Hematopoietic multipotent progenitor cell treated with erythropoietin and hydrocortisone succinate and interleukin-3 and kit ligand, for 17 days (in vitro differentiated cells): ENCODE results near the gene SAMD8.
"Not testable (repeated sequence)": the region's sequence is repeated elsewhere in the genome, so short reads cannot be mapped to it uniquely, and the experiment has no call there.

Experiments used
- DNase-seq: peaks from one replicate; pipeline ENCODE4 v3.0.0-alpha.2; 2015; ENCODE audit warnings: low spot score

Gene SAMD8

GRCh38 chr10:75086278-75086934 is 25.1 kb upstream of the SAMD8 start:
- DNase-seq = no peak

DNA sequence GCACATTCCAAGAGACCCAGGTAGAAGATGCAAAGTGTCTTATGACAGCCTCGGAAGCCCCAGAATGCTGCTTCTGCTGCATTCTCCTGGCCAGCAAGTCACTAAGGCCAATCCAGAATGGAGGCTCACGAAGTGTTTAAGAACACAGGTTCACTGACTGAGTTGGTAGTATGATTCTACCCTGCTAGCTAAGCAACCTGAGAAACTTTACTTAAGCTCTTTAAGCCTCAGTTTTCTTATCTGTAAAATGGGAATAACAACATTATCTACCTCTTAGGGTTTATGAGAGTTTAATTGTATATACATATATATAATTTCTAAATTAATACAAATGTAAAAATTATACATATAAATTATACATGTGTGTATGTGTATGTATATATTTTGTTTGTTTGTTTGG is 22.8 kb upstream of the SAMD8 start:
- DNase-seq = no peak

- DNase-seq = no peak
These were observed 21.8 kb upstream of the SAMD8 start for GRCh38 chr10:75089634-75090033.

GRCh38 chr10:75091146-75091545 is 20.3 kb upstream of the SAMD8 start:
- no peak for DNase-seq

DNA sequence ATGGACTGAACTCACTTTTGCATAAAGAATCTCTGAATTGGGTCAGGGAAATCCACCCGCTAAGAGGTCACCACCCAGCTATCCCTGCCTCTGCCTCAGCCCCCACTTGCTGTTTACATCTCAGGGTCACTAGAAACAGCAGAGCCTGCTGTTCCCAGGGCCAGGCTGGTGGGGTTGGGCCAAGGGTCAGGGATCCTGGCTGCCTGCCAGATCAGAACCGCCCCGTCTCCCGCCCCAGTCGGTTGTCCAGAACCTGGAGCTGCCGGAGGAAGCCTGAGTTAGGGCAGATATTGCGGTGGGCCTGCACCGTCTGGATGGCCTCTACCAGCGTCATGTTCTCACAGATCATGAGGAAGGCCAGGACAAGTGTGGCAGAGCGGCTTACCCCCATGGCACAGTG is 17.0 kb upstream of the SAMD8 start:
- DNase-seq = no peak

- DNase-seq = no peak
These were observed 15.8 kb upstream of the SAMD8 start for GRCh38 chr10:75095631-75096030.

DNA sequence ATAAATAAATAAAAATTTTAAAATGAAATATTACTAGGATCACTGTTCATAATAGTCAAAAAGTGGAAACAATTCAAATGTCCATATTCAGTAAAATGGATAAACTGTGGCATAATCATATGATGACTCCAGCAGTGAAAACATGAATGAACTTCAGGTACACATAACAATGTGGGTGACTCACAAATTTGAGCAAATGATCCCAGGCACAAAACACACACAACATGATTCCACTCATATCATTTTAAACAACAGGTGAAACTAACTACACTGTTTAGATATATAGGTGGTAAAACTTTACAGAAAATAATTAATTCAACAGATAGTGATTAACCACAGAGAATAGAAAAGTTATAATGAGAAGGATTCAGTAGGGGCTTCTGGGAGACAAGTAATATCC is 14.7 kb upstream of the SAMD8 start:
- DNase-seq = no peak

DNA sequence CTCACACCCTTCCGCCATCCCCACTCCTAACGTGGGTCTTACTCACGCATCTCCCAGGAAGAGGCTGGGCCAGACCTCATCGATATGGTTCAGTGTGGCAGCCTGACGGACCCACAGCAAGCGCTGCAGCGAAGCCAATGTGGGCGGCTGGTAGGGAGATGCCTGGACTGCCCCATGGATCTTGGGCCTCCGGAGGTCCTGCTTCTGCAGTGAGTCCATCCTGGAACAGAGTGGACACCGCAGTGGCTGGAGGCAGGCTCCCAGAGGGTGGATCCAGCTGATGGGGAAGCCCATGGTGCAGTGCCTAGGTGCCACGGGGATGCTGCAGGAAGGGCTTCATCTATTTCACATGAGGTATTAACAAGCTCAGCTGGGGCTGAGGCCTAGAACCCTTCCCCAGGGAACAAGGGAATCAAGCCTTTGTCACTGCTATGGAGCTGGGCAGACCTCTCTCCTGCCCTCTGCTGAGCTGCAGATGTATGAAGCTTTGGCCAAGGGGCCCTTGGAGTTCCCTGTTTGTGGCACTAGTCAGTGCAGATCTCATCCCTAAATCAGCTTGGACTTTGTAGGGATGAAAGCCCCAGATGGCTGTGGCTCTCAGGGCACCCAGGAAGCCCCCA is 13.7 kb upstream of the SAMD8 start:
- no peak for DNase-seq

DNA sequence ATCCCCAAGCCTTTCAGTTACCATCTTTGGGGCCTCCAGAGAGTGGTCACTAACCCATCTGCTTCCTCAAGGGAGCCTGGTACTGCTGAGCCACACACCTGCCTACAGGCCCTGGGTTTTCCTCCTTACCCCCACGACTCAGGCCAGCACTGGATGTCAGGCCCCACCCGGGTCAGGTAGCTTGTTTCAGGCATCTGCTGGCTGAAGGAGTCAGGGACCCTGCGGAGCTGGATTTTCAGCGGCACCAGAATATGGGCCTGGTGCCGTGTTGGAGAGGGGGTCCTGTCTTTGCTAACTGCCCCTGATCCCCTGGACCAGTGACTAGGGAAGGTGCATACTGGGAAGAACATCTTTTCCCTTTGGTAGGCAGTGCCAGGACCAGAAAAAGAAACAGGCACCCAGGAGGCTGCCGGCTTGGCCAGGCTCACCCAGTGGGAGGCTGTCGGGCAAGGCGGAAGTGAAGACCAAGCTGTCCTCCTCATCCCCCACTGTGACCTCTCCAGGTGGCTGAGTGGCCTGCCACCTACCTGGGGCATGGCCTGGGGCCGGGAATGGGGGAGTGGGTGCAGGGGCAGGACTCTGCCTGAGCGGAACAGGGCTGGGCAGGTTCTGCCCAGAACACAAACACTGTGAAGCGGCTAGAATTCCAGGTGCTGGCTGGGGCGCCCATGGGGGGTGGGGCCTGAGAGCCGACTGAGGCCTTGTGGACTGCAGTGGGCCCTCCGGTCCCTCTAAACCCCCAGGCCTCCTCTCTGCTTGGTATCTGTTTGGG is 12.4 kb upstream of the SAMD8 start:
- DNase-seq = no peak

- DNase-seq = peak; percentile 81
These were observed 11.3 kb upstream of the SAMD8 start for GRCh38 chr10:75099952-75100763.

GRCh38 chr10:75100764-75101291 is 10.6 kb upstream of the SAMD8 start:
- no peak for DNase-seq

DNA sequence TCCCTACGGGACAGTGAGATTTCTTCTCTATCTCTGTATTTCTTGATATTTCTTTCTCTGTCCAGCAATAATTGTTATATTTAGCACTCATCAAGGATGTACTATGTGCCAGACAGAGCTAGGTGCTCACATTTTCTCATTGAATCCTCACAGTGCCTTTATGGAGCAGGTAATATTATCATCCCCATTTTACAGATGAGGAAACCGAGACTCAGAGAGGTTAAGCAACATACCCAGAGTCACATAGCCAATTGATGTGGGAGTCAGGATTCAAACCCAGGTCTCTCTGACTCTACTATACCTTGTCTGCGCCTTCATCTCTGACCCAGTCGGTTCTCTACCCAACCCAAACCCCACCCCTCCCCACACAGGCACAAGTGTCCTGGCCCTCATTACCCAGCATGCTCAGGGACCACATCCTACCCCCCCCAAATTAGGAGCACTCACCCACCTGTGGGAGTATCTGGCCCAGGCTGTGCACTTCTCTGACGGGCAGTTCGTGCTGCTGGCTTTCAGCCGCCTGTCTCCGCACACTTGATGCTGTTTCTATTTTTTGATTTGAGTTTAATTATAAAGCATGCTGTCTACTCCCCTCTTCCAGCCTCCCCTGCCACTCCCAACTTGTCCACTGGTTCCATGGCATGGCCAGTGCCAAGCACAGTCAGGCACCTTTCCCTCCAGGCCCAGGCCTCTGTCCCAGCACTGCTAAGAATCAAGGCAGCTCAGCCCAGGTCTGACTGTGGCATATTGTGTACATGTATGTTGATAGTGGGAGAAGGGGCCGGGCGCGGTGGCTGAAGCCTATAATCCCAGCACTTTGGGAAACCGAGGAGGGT is 9.8 kb upstream of the SAMD8 start:
- DNase-seq = no peak

GRCh38 chr10:75102830-75103673 is 8.4 kb upstream of the SAMD8 start:
- no peak for DNase-seq

DNA sequence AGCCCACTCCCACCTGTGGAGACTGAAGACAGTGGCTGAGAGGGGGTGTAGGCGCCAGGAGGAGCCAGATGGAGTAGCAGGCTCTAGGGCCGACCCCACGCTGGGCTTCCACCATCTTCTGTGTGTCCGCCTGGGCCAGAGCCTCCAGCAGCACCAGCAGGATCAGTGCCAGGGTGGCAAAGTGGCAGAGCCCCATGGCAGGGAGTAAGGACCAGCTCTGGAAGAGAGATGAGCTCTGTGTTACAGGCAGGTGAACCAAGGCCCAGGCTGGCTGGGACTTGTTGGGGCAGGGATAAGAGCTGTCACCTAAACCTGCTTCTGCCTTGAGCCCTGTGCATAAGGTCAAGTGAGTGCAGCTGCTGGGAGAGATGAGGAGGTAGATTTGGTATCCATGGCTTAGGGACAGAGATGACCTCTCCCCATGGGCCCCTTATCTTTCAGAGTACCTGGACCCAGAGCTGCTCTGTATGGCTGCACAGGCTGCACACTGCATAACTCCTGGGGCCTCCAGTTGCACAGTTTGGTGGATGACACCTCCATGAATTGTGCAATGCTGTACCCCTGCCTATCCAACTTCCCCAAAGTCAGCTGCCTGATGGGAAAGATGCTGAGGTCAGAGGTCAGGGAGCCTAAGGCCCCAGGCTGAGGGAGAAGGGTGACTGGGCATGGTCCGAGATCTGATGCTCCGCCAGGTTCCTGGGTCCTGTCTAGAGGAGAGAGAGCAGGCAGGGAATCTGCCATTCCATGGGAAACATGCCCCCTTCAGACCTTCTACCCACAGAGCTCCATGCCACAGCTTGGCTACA is 7.4 kb upstream of the SAMD8 start:
- DNase-seq = no peak

DNA sequence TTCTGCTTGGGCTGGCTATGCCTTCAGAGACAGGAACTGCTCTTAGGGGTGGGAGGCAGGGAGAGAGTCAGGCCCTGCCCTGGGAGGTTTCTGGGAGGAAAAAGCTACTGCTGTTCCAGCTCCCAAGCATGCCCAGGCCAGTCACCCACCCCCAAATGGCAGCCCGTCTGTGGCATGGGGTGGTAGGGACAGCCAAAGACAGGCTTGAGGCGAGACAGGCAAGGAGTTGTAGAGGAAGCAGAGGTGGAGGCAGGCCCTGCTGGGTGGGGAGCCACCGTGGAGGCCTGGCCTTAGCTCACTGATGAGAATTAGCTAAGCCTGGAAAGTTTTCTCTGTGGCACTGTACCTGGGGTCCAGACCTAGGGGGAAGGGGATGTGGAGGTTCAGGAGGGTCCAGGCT is 6.6 kb upstream of the SAMD8 start:
- no peak for DNase-seq

- no peak for DNase-seq
These were observed 5.8 kb upstream of the SAMD8 start for GRCh38 chr10:75105576-75106197.

DNA sequence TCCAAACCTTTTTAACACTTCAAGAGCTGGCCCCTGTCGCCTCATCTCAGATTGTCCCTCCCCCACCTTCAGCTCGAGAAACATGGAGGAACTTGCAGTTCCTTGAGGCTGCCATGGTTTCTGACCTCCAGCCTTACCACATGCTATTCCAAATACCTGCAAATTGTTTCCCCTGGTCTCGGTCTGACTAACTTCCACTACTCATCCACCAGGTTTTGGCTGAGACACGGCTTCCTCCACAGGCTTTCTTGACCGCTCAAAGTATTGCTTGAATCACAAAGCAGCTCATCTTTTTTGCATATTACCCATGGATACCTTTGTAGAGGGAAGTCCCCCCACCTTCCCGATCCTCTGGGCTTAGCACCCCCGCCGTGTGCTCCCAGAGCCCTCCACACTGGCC is 5.2 kb upstream of the SAMD8 start:
- no peak for DNase-seq

GRCh38 chr10:75106891-75107290 is 4.6 kb upstream of the SAMD8 start:
- DNase-seq = not testable (repeated sequence)
